Measurements from ENCODE around the gene TFPT. TPM values are rescaled to one million over a fixed set of nuclear protein-coding genes. Genes with fewer than 3 reads are reported as not detected.

Gene TFPT
- total RNA-seq, 4 donors from 2014 or later, result 7.8 to 16.5 (median 11.5) TPM

DNA sequence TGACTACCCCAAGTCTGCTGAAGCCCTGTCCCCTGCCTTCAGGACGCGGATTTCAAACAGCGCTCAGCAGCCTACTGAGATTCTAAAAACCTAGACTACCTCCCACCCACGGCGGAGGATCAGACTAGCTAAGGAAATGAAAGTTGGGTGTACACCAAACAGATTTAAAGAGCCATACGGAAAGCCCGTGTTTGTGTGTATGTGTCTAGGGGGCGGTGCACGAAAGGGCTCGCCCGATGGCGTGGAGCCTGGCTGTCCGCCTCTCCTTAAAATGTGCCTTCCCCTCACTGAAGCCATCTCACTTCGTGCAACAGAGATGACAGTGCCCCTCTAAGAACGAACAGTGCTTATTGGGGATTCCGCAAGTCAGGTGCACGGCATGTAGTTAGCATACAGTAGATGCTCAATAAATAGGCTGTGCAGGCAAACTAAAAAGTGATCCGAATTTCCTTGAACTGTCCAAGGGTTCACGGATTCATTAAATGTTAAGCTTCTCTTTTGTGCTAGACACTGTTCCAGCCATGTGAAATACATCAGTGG, 43.4 kb upstream of the TFPT start:
- WGBS, result 5% methylated on average over 19 of the region's 19 CpGs
- Histone ChIP-seq H3K4me3 (peak overlapping the region; percentile 75), H3K9me3 (no peaks in the 10 kb centered on the region), H3K36me3 (peaks cover 37% of the 10 kb centered on the region), H3K4me1 (peaks cover 56% of the 10 kb centered on the region), H3K27me3 (no peaks in the 10 kb centered on the region), H3K27ac (peak overlapping the region; percentile 97)
- TF ChIP-seq POLR2AphosphoS5 (IDR thresholded peaks at IDR 0.05), result no peak
- no peak for TF ChIP-seq EP300 (IDR thresholded peaks at IDR 0.05)
- DNase-seq (ENCODE audit: low spot score in 2 of 2), result no peak

DNA sequence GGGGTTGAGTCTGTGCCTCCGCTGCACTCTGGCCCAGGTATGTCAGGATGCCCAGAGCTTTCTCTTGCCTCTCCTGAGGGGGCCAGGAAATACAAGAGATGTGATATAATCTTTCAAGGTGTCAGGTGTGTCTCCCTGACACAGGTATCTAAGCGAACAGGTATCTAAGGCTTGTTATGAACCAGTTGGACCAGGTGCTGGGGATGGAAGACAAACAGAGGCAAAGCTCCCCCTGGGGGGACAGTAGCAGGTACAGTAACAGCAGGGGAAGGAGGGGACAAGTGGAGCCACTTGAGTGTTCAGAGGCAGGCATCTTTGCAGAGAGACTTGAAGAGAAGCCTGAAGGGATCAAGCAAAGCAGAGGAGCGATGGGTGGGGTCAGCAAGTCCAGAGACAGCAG, 41.5 kb upstream of the TFPT start:
- no peak overlapping the region for H3K4me3 ChIP-seq
- H3K9me3 ChIP-seq, result no peaks in the 10 kb centered on the region
- H3K4me1 ChIP-seq, result peaks cover 43% of the 10 kb centered on the region
- no peak for TF ChIP-seq POLR2AphosphoS5 (IDR thresholded peaks at IDR 0.05)
- TF ChIP-seq POLR2A (IDR thresholded peaks at IDR 0.05), result no peak
- TF ChIP-seq, protein P1, sequence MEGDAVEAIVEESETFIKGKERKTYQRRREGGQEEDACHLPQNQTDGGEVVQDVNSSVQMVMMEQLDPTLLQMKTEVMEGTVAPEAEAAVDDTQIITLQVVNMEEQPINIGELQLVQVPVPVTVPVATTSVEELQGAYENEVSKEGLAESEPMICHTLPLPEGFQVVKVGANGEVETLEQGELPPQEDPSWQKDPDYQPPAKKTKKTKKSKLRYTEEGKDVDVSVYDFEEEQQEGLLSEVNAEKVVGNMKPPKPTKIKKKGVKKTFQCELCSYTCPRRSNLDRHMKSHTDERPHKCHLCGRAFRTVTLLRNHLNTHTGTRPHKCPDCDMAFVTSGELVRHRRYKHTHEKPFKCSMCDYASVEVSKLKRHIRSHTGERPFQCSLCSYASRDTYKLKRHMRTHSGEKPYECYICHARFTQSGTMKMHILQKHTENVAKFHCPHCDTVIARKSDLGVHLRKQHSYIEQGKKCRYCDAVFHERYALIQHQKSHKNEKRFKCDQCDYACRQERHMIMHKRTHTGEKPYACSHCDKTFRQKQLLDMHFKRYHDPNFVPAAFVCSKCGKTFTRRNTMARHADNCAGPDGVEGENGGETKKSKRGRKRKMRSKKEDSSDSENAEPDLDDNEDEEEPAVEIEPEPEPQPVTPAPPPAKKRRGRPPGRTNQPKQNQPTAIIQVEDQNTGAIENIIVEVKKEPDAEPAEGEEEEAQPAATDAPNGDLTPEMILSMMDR (IDR thresholded peaks at IDR 0.05), result no peak
- no peak for TF ChIP-seq EP300 (IDR thresholded peaks at IDR 0.05)
- 86% methylated on average over 3 of the region's 3 CpGs for WGBS
- H3K36me3 ChIP-seq, result peaks cover 57% of the 10 kb centered on the region
- no peak for DNase-seq (ENCODE audit: low spot score in 2 of 2)
- H3K27me3 ChIP-seq, result no peaks in the 10 kb centered on the region
- H3K27ac ChIP-seq, result no peak overlapping the region

DNA sequence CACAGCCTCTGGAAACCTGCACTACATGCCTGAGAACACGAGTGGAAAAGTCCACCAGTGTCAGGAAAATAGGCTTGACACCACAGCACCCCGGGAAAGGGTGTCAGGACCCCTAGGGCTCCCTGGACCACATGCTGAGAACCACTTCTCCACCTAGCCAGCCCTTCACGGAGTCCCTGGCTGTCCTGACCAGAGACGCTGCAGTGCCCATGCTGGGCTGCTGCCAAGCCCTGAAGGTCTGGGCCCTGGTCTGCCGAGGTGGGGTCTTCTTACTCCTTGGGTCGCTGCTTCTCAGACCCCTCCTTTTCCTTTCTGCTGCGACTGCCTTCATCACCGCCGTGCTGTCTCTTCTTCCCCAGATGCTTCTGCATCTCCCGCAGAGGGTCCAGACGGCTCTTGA, 41.0 kb upstream of the TFPT start:
- 67% methylated on average over 10 of the region's 11 CpGs for WGBS
- H3K4me3 ChIP-seq, result no peak overlapping the region
- no peaks in the 10 kb centered on the region for H3K9me3 ChIP-seq
- H3K4me1 ChIP-seq, result peaks cover 38% of the 10 kb centered on the region
- TF ChIP-seq EP300 (IDR thresholded peaks at IDR 0.05) (no peak), POLR2AphosphoS5 (IDR thresholded peaks at IDR 0.05) (no peak), POLR2A (IDR thresholded peaks at IDR 0.05) (no peak)
- TF ChIP-seq, protein P1 (IDR thresholded peaks at IDR 0.05), result no peak
- H3K36me3 ChIP-seq, result peaks cover 61% of the 10 kb centered on the region
- no peaks in the 10 kb centered on the region for H3K27me3 ChIP-seq
- H3K27ac ChIP-seq, result no peak overlapping the region
- no peak for DNase-seq (ENCODE audit: low spot score in 2 of 2)

DNA sequence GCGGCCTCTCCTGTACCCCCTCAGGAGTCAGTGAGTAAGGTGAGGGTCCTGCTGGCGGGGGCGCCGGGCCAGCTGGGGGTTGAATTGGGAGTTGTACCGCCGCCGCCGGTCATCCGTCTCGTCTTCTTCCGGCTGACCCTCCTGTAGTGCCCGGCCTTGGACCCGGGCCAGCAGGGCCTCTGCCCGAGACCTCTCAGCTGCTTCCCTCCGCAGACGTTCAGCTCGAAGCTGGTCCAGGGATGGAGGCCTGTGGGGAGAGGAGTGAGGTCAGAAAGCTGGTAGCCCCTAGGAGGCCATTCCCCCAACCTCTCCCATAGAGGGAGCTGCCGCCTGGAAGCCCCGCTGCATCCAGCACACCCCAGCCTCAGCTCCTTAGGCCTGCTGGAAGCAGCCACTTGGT, 40.2 kb upstream of the TFPT start:
- H3K9me3 ChIP-seq, result no peaks in the 10 kb centered on the region
- H3K27me3 ChIP-seq, result no peaks in the 10 kb centered on the region
- no peak overlapping the region for H3K27ac ChIP-seq
- peaks cover 30% of the 10 kb centered on the region for H3K4me1 ChIP-seq
- TF ChIP-seq, protein P1 (IDR thresholded peaks at IDR 0.05), result no peak
- no peak for TF ChIP-seq EP300 (IDR thresholded peaks at IDR 0.05)
- TF ChIP-seq POLR2AphosphoS5 (IDR thresholded peaks at IDR 0.05), result no peak
- TF ChIP-seq POLR2A (IDR thresholded peaks at IDR 0.05), result no peak
- peaks cover 69% of the 10 kb centered on the region for H3K36me3 ChIP-seq
- DNase-seq (ENCODE audit: low spot score in 2 of 2), result no peak
- no peak overlapping the region for H3K4me3 ChIP-seq
- 78% methylated on average over 11 of the region's 19 CpGs for WGBS

DNA sequence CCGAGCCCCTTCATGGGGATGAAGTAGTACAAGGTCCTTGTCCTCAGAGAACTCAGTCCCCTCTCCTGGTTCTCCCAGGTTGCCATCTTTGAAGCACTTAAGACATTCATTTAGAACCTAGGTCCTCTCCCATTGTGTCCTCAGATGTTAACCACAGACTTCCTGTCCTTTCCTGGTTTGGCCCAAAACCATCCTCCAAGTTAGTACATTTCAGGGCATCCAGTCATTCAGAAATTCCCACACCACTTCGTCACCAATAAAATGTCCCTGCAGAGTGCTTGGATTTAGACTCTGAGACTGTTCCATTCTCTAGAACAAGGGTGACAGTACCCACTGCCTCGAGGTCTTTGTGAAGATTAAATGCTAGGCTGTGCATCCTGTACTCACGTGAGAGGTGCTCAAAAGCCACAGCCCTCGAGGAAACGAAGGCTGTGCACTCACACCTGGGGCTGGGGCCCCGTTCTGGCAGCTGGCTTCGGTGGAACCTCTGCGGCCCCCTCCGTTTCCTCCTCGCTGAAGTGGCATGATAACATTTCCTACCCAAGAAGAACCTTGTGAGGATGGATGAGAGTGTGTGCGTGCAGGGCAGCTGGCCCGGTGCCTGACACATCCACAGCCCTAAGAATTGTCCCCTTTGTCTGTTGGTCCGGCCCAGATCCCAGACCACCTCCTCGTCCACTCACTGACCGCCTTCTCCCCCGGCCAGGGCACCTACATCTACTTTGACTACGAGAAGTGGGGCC, 39.3 kb upstream of the TFPT start:
- no peaks in the 10 kb centered on the region for H3K27me3 ChIP-seq
- no peaks in the 10 kb centered on the region for H3K9me3 ChIP-seq
- no peak for TF ChIP-seq EP300 (IDR thresholded peaks at IDR 0.05)
- TF ChIP-seq POLR2A (IDR thresholded peaks at IDR 0.05), result no peak
- TF ChIP-seq POLR2AphosphoS5 (IDR thresholded peaks at IDR 0.05), result no peak
- TF ChIP-seq, protein P1 (IDR thresholded peaks at IDR 0.05), result no peak
- no peak overlapping the region for H3K27ac ChIP-seq
- whole genome bisulfite sequencing, result 73% methylated on average over 15 of the region's 18 CpGs
- no peak for DNase-seq (ENCODE audit: low spot score in 2 of 2)
- H3K4me1 ChIP-seq, result peaks cover 23% of the 10 kb centered on the region
- peaks cover 78% of the 10 kb centered on the region for H3K36me3 ChIP-seq
- H3K4me3 ChIP-seq, result no peak overlapping the region
